Progenitor cell of endocrine pancreas (in vitro differentiated cells): ENCODE data around the gene TRMT61A. TPM values are rescaled to one million over a fixed set of nuclear protein-coding genes. Genes with fewer than 3 reads are reported as not detected.
A peak's percentile ranks its signal among the peaks of the same experiment; 100 is the strongest.
"Not testable (repeated sequence)": the region's sequence is repeated elsewhere in the genome, so short reads cannot be mapped to it uniquely, and the experiment has no call there.

Source experiments
- DNase-seq: peaks from one replicate; pipeline ENCODE4 v3.0.0; 2021; ENCODE audit warnings: low spot score; ENCODE audit not compliant: unreplicated experiment
- H3K27ac Mint-ChIP-seq: 2 replicates; pipeline ENCODE4 v1.8.0; 2021; ENCODE audit warnings: mild to moderate bottlenecking, moderate library complexity, mixed read lengths
- H3K27me3 Mint-ChIP-seq: 2 replicates; pipeline ENCODE4 v1.8.0; 2021; ENCODE audit warnings: mixed read lengths
- H3K36me3 Mint-ChIP-seq: 2 replicates; pipeline ENCODE4 v1.8.0; 2022; ENCODE audit warnings: mixed read lengths; ENCODE audit not compliant: insufficient read depth
- H3K4me1 Mint-ChIP-seq: 2 replicates; pipeline ENCODE4 v1.8.0; 2021; ENCODE audit warnings: low read depth, mixed read lengths
- H3K4me3 Mint-ChIP-seq: 2 replicates; pipeline ENCODE4 v1.8.0; 2021; ENCODE audit warnings: low read depth, mild to moderate bottlenecking, moderate library complexity, mixed read lengths
- H3K9me3 Mint-ChIP-seq: 2 replicates; pipeline ENCODE4 v1.8.0; 2021; ENCODE audit warnings: low read depth, mixed read lengths
- total RNA-seq: library from RNA; stranded (reverse); gene quantifications from 2 replicates; pipeline ENCODE4 v1.2.1, GENCODE V29; 2021
- TF ChIP-seq, protein P1 (sequence below): fragments of 200-600 bp; sonication (generic); IDR thresholded peaks from one replicate; pipeline ENCODE4 v1.5.0; 2021; ENCODE audit warnings: antibody characterized with exemption, mild to moderate bottlenecking; ENCODE audit not compliant: unreplicated experiment

The TRMT61A gene
- total RNA-seq, 1 donor from 2014 or later = 10.3 TPM

DNA sequence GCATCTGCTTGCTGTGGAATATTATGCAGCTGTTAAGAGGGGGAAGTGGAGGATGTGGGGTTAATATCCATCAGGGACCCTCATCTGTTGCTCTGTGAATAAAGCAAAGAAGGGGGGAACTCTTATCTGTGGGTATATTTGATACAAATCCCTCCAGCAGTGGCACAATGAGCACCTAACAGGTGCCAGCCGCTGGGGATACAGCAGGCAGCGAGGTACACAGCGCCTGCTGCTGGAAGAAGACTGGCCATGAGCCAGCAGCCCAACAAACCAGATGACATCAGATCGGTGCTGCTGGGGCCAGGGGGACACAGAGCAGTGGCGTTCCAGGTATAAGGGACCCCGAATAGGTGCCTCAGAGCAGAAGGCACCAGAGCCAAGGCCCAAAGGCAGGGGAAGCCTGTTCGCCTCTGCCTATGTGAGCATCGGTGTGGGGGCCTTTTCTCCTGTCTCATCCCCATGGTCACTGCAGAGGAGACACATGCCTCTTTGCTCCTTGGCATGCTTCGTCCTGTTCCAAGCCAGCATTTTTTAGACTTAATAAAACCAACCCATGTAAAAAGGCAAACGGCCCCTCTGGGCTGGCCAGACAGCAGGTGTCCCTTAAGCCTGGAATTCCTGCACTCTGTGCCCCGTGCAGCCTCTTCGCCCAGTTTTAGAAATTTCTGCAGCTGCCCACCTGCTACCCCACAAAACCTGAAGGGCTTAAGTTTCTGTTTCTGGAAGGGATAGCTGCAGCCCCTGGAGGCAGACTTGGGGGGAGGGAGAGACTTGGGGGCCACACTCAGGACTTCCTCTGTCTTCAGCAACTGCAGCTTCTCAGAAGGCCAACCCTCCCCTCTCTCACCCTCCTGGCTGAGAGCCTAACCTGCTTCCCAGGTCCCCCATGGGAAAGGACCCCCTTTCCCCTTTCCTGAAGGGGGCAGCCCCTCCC lies 4.7 kb upstream of the TRMT61A start:
- Mint-ChIP-seq H3K36me3 (peaks cover 6% of the 10 kb centered on the region), H3K9me3 (no peaks in the 10 kb centered on the region), H3K27ac (peak overlapping the region; percentile 95), H3K4me1 (peaks cover 47% of the 10 kb centered on the region), H3K27me3 (no peaks in the 10 kb centered on the region), H3K4me3 (peak overlapping the region; percentile 65)
- no peak for DNase-seq
- TF ChIP-seq, protein P1, sequence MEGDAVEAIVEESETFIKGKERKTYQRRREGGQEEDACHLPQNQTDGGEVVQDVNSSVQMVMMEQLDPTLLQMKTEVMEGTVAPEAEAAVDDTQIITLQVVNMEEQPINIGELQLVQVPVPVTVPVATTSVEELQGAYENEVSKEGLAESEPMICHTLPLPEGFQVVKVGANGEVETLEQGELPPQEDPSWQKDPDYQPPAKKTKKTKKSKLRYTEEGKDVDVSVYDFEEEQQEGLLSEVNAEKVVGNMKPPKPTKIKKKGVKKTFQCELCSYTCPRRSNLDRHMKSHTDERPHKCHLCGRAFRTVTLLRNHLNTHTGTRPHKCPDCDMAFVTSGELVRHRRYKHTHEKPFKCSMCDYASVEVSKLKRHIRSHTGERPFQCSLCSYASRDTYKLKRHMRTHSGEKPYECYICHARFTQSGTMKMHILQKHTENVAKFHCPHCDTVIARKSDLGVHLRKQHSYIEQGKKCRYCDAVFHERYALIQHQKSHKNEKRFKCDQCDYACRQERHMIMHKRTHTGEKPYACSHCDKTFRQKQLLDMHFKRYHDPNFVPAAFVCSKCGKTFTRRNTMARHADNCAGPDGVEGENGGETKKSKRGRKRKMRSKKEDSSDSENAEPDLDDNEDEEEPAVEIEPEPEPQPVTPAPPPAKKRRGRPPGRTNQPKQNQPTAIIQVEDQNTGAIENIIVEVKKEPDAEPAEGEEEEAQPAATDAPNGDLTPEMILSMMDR = peak; percentile 15

DNA sequence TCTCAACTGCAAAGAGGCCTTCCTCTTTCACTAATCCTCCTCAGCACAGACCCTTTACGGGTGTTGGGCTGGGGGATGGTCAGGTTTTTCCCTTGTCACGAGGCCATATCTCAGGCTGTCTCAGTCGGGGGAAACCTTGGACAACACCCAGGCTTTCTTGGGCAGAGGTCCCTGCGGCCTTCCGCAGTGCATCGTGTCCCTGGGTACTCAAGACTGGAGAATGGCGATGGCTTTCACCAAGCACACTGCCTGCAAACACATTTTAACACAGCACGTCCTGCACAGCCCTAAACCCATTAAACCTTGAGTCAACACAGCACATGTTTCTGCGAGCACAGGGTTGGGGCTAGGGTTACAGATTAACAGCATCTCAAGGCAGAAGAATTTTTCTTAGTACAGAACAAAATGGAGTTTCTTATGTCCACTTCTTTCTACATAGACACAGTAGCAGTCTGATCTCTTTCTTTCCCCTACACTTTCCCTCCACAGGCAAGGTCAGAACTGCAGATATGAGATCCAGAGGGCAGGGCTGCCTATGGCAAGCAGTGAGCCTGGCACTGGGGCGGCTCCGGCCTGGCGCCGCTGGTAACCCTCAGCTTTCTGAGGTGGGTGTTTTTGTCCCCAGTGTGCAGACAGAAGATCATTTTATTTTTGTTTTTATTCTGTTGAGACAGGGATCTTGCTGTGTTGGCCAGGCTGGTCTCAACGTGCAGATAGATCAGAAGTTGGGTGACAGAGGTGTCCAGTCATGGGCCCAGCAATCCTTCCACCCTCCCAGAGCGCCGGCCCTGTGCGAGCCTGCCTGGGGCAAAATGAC lies 3.4 kb upstream of the TRMT61A start:
- Mint-ChIP-seq H3K27ac (peak overlapping the region; percentile 95), H3K4me1 (peaks cover 49% of the 10 kb centered on the region), H3K4me3 (peak overlapping the region; percentile 62)
- H3K36me3 Mint-ChIP-seq, DNase-seq, H3K9me3 Mint-ChIP-seq, H3K27me3 Mint-ChIP-seq: not testable (repeated sequence)

DNA sequence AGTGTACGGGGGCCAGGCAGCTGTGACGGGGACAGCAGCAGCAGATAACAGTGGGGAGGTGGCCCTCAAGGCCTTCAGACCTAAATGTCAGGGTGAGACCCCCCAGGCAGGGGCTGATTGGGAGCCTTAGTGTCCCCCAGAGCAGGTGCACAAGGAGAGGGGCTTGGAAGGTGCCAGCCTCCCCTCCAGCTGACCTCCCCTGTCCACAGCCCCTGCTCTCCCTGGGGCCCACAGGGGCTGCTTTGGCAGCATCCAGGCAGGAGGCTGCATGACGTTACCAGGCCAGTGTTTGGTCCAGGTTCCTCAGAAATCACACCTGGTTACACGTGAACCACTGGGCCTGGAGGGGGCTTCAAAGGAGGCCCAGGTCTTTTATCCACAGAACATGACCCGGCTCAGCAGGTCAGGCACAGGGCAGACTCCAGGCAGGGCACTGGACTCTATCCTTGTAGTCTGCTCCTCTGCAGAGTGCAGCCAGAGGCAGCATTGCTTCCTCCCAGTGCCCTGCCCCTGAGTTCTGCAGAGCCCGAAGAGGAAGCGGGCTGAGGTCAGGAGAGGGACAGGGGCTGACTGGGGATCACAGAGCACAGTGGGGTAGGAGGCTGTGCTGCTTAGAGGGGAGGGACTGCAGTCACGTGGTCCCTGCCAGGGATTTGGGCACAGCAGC lies 2.6 kb upstream of the TRMT61A start:
- Mint-ChIP-seq H3K4me1 (peaks cover 49% of the 10 kb centered on the region), H3K27ac (peak overlapping the region; percentile 95), H3K36me3 (no peaks in the 10 kb centered on the region), H3K9me3 (no peaks in the 10 kb centered on the region), H3K4me3 (peak overlapping the region; percentile 62), H3K27me3 (no peaks in the 10 kb centered on the region)
- no peak for DNase-seq
- TF ChIP-seq, protein P1 = no peak

DNA sequence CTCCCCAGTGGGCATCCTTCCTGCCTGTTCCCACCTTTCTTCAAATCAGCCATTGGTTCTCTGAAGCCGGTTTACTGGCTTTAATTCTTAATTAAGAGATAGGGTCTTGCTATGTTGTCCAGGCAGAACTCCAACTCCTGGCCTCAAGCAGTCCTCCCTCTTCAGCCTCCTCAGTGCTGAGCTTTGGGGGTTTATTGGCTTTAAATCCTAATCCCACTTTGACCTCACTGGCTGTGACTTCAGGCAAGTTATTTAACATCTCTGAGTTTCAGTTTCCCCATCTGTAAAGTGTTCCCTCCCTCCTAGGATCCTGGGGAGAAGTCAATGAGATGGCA lies 2.1 kb upstream of the TRMT61A start:
- TF ChIP-seq, protein P1 = no peak
- Mint-ChIP-seq H3K9me3 (no peaks in the 10 kb centered on the region), H3K4me3 (no peak overlapping the region), H3K36me3 (no peaks in the 10 kb centered on the region), H3K4me1 (peaks cover 49% of the 10 kb centered on the region), H3K27me3 (no peaks in the 10 kb centered on the region), H3K27ac (no peak overlapping the region)
- no peak for DNase-seq

DNA sequence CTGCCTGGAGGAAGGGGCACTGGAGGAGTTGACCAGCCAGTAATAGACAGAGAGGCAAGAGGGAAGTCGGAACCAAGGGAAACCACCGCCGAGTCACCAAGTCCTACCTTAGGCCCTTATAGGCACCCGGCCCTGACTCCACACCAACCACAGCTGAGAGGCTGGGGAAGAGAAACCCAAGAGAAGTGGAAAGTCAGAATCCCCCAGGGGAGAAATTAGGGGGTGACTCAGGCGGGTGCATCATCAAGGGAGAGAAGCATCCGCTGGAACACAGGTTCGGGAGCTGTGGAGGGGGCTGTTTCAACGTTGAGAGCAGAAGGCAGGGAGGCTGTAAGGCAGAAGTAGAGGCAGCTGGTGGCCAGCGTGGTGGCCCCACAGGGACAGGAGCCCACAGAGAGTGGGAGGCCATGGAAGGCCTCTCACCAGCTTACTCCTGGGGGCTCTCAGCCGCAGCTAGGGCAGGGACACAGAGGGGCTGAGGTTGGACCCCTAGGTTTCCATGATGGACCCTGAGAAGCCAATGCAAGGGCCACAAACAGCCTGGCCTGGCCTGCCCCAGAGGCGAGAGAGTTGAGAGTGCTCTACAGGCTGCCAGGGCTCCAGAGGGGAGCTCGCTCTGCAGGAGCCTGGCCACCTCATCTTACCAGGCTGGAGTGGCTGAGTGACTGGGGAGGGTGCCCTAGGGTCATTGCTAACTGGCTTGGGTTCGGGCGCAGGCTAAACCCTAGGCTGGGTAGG lies 1.4 kb upstream of the TRMT61A start:
- TF ChIP-seq, protein P1 = no peak
- Mint-ChIP-seq H3K27me3 (no peaks in the 10 kb centered on the region), H3K4me1 (peaks cover 49% of the 10 kb centered on the region), H3K27ac (peak overlapping the region; percentile 86), H3K4me3 (peak overlapping the region; percentile 33), H3K36me3 (no peaks in the 10 kb centered on the region), H3K9me3 (no peaks in the 10 kb centered on the region)
- DNase-seq = no peak
